ENCODE results near the gene LSP1.
"Not testable (repeated sequence)": the region's sequence is repeated elsewhere in the genome, so short reads cannot be mapped to it uniquely, and the experiment has no call there.

The LSP1 gene

DNA sequence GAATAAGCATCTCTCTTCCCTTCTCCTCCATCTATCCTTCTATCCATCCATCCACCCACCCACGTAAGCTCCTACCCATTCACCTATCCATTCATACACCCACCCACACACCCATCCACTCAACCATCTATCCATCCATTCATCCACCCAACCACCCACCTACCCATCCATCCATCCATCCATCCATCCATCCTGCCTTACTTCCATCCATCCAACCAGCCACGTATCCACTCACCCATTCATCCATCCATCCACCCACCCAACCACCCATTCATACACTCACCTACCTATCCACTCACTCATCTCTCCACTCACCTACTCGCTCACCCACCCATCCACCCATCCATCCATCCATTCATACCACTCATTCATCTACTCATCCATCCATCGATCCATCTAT lies 79.8 kb downstream of the LSP1 start:
- no peak for DNase-seq

DNA sequence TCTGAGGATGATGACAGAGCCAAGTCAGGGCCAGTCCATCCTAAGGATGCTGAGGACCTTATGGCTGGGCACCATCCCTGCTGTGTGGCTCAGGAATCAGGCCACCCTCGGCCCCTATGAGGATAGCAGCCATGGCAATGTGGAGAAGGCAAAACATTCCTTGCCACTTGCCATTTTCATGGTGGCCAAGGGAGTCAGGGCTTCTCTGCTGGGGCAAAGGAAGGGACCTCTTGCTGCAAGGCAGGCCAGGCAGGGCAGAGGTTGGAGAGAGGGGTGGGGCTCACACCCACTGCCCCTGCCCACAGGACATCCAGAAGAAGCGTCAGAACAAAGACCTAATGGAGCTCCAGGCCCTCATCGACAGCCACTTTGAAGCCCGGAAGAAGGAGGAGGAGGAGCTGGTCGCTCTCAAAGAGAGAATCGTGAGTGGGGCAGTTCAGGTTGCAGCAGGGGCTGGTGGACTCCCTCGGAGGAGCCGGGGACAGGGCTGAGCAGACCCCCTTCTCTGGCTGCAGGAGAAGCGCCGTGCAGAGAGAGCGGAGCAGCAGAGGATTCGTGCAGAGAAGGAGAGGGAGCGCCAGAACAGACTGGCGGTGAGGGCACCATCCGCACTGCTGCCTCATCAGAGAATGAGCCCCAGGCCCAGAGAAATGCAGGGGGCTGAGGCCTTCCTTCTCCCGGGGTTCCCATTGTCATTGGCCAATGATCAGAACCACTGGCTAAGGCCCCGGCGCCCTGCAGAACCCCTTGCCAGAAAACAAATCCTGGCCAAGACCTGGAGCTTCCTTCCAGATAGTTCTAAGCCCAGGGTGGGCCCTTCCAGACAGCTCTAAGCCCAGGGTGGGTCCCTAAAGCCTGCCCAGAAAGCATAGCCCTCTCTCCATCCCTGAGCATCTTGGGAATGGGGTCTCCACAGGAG lies 80.8 kb downstream of the LSP1 start:
- DNase-seq: no peak

DNA sequence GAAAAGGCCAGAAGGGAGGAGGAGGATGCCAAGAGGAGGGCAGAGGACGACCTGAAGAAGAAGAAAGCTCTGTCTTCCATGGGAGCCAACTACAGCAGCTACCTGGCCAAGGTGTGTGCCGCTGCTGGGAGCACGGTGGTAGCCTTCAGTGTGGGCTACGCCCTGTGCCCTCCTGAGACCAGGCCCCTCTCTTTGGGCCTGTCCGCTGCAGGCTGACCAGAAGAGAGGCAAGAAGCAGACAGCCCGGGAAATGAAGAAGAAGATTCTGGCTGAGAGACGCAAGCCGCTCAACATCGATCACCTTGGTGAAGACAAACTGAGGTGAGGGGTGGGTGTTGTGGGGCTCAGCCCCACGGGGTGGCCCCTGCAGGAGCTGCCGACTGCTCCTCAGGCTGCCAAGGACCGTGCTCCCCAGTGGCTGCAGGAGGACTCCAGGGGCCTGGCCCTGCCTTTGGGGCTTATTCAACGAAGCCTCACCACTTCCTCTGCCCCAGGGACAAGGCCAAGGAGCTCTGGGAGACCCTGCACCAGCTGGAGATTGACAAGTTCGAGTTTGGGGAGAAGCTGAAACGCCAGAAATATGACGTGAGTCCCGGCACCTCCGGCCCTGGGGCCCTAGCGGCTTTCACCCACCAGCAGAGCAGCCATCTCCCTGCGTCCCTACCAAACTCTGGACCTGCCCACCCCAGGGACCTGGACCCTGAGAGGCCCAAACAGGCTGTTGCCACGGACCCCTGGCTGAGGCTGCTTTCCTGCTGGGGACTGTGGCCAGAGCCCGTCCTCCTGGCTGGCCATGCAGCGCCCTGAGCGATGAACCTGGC lies 81.7 kb downstream of the LSP1 start:
- no peak for DNase-seq

DNA sequence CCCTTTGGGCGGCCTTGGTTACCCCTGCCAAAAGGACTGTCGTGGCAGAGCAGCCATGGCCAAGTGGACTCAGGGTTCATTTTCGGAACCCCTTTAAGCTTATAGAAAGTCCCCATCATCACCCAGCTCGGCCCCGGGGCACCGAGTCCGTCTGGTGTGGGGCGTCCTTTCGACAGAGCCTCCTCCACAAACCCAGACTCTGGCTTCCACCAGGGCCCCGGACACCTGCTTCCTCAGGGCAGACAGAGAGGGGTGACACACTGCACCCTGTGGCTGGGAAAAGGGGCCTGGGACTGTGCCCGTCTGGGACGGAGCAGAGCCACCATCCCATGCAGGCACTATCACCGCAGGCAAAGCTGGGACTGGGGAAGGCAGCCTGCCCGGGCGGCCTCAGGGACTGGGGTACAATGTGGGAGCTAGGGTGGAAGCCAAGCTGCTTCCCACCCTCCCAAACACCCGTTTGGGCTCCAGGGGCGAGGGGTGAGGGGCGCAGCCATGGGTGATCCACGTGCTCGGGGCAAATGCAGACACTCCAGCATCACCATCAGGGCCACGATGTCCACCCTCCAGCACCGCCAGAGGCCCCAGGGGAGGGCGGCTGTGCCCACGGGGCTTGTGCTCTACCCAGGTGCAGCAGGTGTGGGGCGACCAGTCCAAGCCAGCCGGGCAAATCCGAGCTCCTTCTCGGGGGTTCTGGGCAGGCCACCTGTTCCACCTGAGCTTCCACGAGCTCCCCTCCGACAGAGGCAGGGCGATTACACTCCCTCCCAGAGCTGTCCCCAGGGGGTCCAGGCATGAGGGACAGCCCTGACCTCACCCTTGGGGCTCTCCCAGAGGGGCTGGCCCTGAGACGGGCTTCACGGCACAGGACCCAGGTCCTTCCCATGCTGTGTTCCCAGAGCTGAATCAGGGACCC lies 82.5 kb downstream of the LSP1 start:
- no peak for DNase-seq

DNA sequence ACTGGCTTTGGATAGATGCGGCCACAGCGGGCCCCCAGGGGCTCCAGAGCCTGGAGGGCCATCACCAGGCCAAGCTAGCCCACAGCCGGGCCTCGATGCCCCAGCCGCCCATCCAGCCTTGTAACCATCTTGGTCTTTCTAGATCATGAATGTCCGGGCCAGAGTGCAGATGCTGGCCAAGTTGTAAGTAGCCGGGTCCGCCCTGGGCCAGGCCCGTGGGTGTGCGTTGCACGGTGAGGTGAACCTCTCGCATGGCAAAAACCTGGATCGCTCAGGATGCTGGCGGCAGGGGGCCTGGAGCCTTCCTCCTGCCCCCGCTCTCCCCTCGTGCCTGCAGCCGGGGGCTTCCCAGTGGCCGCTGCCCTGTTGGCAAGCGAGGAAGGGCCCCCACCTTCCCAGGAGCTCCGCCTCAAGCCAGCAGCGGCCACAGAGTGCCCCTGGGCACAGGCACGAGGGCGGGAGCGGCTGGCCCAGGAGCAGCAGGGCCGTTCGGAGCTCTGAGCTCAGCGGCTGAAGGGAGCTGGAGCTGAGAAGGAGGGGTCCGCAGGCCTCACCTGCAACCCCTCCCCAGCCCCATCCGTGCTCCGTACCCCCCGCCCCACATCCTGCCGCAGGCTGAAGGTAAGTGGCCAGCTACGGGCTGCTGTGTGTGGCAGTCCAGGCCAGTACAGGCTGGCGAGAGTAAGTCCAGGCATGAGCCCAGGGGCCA lies 83.3 kb downstream of the LSP1 start:
- no peak for DNase-seq

DNA sequence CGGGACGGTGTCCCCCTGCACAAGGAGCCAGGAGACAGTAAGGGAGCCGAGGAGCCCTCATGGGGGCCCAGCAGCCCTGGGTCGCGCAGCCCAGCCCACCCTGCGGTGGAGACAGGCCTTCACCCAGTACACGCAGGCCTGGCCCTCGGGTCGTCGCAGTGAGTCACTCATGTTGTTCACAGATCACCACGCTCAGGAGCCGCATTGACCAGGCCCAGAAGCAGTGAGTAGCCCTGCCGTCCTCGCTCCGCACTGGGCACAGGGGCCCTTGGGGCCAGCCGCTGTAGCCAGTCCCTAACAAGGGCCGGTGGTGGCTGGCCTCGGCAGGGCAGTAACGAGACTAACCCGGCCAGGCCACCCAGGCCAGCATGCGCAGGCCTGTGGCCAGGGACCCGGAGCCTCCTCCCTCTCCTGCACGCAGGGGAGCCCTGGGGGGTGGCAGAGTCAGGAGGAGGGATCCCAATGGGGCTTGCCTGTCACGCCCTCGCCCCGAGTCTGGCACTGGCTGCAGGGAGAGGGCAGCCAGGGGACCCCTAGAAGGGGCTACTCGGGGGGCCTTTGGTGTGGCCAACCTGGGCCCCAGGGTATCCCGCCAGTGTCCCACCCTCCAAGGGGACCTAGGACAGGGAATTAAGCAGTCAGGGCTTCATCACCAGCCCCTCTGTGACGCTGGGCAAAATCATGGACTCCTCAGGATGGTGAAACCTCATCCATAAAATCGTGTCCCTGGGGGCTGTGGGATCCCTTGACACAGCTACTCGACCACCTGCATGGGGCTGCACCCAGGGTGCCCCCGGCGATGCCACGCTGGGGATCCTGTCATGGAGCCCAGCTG lies 84.1 kb downstream of the LSP1 start:
- DNase-seq: no peak

DNA sequence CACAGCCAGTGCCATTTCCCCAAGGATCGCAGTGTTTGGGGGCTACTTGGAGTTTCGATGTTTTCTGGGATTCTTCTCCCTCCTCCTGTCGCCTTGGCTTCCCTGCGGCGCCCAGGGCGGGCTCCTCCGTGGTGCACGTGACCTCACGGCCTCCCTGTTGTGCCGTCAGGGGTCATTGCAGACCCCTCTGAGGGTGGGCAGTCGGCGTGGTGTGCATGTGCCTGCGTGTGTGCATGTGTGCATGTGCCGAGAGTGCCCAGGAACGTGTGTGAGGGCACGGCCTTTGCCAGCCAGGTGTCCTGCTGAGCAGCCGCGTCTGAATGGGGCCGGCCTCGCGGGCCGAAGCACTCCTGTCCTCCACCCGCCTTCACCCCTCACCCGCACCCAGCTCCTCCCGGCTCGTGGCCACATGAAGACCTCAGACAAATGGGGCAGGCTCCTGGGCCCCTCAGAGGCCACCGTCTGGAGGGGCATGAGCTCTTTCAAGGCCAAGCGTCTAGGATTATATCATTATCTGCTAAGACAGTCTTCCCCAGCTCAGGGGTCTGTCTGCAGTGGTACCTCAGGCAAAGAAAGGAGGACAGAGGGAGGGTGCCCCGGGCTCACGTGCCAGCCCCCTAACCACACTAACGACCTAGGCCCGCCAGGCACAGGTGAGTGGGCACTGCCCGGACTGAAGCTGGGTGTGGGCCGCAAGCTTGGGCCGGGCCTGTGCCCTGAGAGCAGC lies 84.9 kb downstream of the LSP1 start:
- no peak for DNase-seq

DNA sequence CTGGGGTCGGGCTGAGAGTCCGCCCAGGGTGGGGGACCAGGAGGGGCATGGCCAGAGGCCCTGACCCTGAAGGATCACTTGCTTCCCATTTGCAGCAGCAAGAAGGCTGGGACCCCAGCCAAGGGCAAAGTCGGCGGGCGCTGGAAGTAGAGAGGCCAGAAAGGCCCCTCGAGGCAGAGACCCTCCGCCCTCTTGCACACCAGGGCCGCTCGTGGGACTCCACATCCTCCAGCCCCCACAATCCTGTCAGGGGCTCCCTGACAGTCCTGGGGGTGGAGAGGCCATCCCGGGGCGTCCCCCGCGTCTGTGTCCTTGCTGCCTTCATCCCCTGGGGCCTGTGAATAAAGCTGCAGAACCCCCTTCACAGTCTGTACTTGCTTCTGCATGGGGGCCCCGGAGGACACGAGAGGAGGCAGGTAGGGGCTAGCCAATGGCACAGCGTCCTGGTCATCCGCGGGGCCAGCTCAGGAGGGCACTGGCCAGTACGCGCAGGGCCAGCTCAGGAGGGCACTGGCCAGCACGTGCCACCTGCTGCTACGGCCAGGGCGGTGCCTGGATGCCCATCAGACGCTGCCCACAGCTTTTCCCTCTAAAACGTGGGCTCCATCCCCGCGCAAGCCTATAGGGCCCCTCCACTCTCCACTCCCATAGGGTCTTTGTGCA lies 85.6 kb downstream of the LSP1 start:
- no peak for DNase-seq

DNA sequence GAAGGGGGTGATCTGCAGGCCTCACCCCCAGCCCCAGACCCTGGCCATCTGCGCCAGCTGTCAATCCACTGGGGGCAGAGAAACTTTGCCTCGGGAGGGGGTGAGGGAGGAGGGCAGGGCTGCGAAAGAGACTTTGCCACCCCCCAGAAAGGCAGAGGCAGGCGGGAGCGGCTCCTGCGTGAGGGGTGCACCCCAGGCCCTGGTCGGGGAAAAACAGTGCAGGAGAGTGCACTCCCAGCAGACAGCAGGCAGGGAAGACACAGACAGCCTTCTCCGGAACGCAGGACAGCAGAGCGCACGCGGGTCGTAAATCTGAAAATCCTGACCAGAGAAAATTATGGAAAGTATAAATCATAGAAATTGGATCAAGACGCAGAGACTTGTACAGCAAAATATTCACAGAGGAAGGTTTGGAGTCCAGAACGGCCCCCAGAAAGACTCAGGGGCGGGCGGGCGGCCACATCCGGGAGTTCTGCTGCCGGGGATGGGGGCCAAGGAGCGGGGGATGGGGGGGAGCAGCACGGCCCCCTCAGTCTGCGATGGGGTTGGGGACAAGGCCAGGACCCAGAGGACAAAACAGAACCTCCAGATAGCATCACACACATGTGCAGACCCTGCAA lies 86.2 kb downstream of the LSP1 start:
- no peak for DNase-seq

DNA sequence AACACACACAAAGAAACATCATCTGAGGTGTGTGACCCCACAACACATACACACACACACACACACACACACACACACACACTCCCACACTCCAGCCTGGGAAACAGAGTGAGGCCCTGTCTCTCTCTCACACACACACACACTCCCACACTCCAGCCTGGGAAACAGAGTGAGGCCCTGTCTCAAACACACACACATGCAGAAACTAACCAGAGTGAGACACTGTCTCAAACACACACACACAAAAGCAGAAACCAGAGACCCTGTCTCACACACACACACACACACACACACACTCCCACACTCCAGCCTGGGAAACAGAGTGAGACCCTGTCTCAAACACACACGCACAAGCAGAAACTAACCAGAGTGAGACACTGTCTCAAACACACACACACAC lies 86.9 kb downstream of the LSP1 start:
- not testable (repeated sequence) for DNase-seq
